Brain microvascular endothelial cell (primary cell): Measurements from ENCODE around the gene AXDND1.
"Not testable (repeated sequence)": the region's sequence is repeated elsewhere in the genome, so short reads cannot be mapped to it uniquely, and the experiment has no call there.

ENCODE experiments used
- DNase-seq: peaks from one replicate; pipeline ENCODE4 v3.0.0-alpha.2; 2020
- H3K27ac ChIP-seq: fragments of 250-450 bp; sonication (Bioruptor Pico); 2 replicates; pipeline ENCODE4 v1.5.1; 2020; ENCODE audit warnings: mild to moderate bottlenecking, moderate library complexity
- H3K27me3 ChIP-seq: fragments of 250-450 bp; sonication (Bioruptor Pico); replicated peaks from 2 replicates; pipeline ENCODE4 v1.5.1; 2020; ENCODE audit warnings: mild to moderate bottlenecking
- H3K36me3 ChIP-seq: fragments of 250-450 bp; sonication (Bioruptor Pico); replicated peaks from 2 replicates; pipeline ENCODE4 v1.5.1; 2020; ENCODE audit warnings: mild to moderate bottlenecking
- H3K4me3 ChIP-seq: 2 replicates; pipeline ENCODE4 v1.5.1; 2011; ENCODE audit warnings: low read depth, mild to moderate bottlenecking, control low read depth, low read length, moderate library complexity
- CTCF ChIP-seq: IDR thresholded peaks from 2 replicates; pipeline ENCODE4 v1.5.1; 2011; ENCODE audit warnings: low read depth, mild to moderate bottlenecking, moderate library complexity, low read length, control low read depth, inconsistent platforms; ENCODE audit errors: missing control alignments
- in situ Hi-C: cut with HindIII; loops from 2 replicates; pipeline ENCODE4 v1.10.0; 2017; ENCODE audit warnings: low sequenced_read_pairs, low pct_ligation_motif_present

AXDND1 gene

GRCh38 chr1:179376223-179376622 is 10.5 kb downstream of the AXDND1 start:
- DNase-seq, result no peak
- Histone ChIP-seq H3K27me3 (no peaks in the 10 kb centered on the region), H3K4me3 (no peak overlapping the region), H3K36me3 (no peaks in the 10 kb centered on the region), H3K27ac (no peak overlapping the region)
- TF ChIP-seq CTCF, result no peak
- in situ Hi-C loops, result no loop called here

- TF ChIP-seq CTCF, result no peak
- H3K27ac ChIP-seq, result no peak overlapping the region
- H3K27me3 ChIP-seq, result no peaks in the 10 kb centered on the region
- DNase-seq, result no peak
- H3K36me3 ChIP-seq, result no peaks in the 10 kb centered on the region
- no peak overlapping the region for H3K4me3 ChIP-seq
- in situ Hi-C loops, result no loop called here
Measured at GRCh38 chr1:179380299-179380698, 14.5 kb downstream of the AXDND1 start.

- no peak for TF ChIP-seq CTCF
- no peaks in the 10 kb centered on the region for H3K36me3 ChIP-seq
- in situ Hi-C loops, result no loop called here
- H3K4me3 ChIP-seq, result no peak overlapping the region
- no peak overlapping the region for H3K27ac ChIP-seq
- DNase-seq, result no peak
- no peaks in the 10 kb centered on the region for H3K27me3 ChIP-seq
Measured at GRCh38 chr1:179384027-179384426, 18.3 kb downstream of the AXDND1 start.

- H3K4me3 ChIP-seq, result no peak overlapping the region
- in situ Hi-C loops, result no loop called here
- H3K36me3 ChIP-seq, result no peaks in the 10 kb centered on the region
- H3K27ac ChIP-seq, result no peak overlapping the region
- DNase-seq, result no peak
- H3K27me3 ChIP-seq, result no peaks in the 10 kb centered on the region
- TF ChIP-seq CTCF, result no peak
Measured at GRCh38 chr1:179385510-179385909, 19.7 kb downstream of the AXDND1 start.

GRCh38 chr1:179393721-179394120 is 27.9 kb downstream of the AXDND1 start:
- Histone ChIP-seq H3K4me3 (no peak overlapping the region), H3K27ac (no peak overlapping the region), H3K27me3 (no peaks in the 10 kb centered on the region), H3K36me3 (no peaks in the 10 kb centered on the region)
- no peak for DNase-seq
- in situ Hi-C loops, result no loop called here
- no peak for TF ChIP-seq CTCF

GRCh38 chr1:179399399-179399798 is 33.6 kb downstream of the AXDND1 start:
- H3K27ac ChIP-seq, H3K27me3 ChIP-seq, H3K36me3 ChIP-seq, in situ Hi-C loops, H3K4me3 ChIP-seq, DNase-seq: not testable (repeated sequence)

- H3K27me3 ChIP-seq, H3K36me3 ChIP-seq, H3K4me3 ChIP-seq, H3K27ac ChIP-seq, in situ Hi-C loops, DNase-seq: not testable (repeated sequence)
Measured at GRCh38 chr1:179417760-179418159, 52.0 kb downstream of the AXDND1 start.

GRCh38 chr1:179418706-179419105 is 52.9 kb downstream of the AXDND1 start:
- in situ Hi-C loops, DNase-seq, H3K36me3 ChIP-seq, H3K4me3 ChIP-seq, H3K27ac ChIP-seq, H3K27me3 ChIP-seq: not testable (repeated sequence)
